ENCODE data around the gene C12orf43.

C12orf43 gene

GRCh38 chr12:120978296-120979219 lies 37.7 kb downstream of the C12orf43 start, which contains the start of gene HNF1A:
HNF1A (plus strand) TSS chr12:120978543; CDS start chr12:120978769, 226 bp downstream.
- DNase-seq (ENCODE audit: low read depth in 2 of 2) = no peak

GRCh38 chr12:120977531-120978295 lies 38.6 kb downstream of the C12orf43 start:
- DNase-seq (ENCODE audit: low read depth in 2 of 2) = no peak

- DNase-seq (ENCODE audit: low read depth in 2 of 2) = no peak
Measured at GRCh38 chr12:120972870-120973543, 43.3 kb downstream of the C12orf43 start.

GRCh38 chr12:120971299-120972180 lies 44.7 kb downstream of the C12orf43 start:
- no peak for DNase-seq (ENCODE audit: low read depth in 2 of 2)

- DNase-seq (ENCODE audit: low read depth in 2 of 2) = no peak
Measured at GRCh38 chr12:120970310-120970709, 46.0 kb downstream of the C12orf43 start.

- no peak for DNase-seq (ENCODE audit: low read depth in 2 of 2)
Measured at GRCh38 chr12:120965534-120966091, 50.7 kb downstream of the C12orf43 start.

GRCh38 chr12:120964298-120964697 lies 52.0 kb downstream of the C12orf43 start:
- DNase-seq (ENCODE audit: low read depth in 2 of 2) = no peak

- no peak for DNase-seq (ENCODE audit: low read depth in 2 of 2)
Measured at GRCh38 chr12:120962532-120963020, 53.7 kb downstream of the C12orf43 start.

GRCh38 chr12:120961604-120962531 lies 54.4 kb downstream of the C12orf43 start:
- DNase-seq (ENCODE audit: low read depth in 2 of 2) = no peak

- no peak for DNase-seq (ENCODE audit: low read depth in 2 of 2)
Measured at GRCh38 chr12:120960657-120961056, 55.6 kb downstream of the C12orf43 start.

GRCh38 chr12:120959111-120959878 lies 57.0 kb downstream of the C12orf43 start:
- no peak for DNase-seq (ENCODE audit: low read depth in 2 of 2)

GRCh38 chr12:120956579-120957300 lies 59.5 kb downstream of the C12orf43 start:
- DNase-seq (ENCODE audit: low read depth in 2 of 2) = no peak

GRCh38 chr12:120955232-120955631 lies 61.1 kb downstream of the C12orf43 start:
- no peak for DNase-seq (ENCODE audit: low read depth in 2 of 2)

- DNase-seq (ENCODE audit: low read depth in 2 of 2) = no peak
Measured at GRCh38 chr12:120950807-120951206, 65.5 kb downstream of the C12orf43 start.

Data from stimulated activated CD4-positive, alpha-beta T cell treated with anti-CD3 and anti-CD28 coated beads, Interleukin-1b, Interleukin-23, amount 100 ng/mL, for 1 hour (primary cell).